ENCODE data around the gene LEMD3. TPM values are rescaled to one million over a fixed set of nuclear protein-coding genes. Genes with fewer than 3 reads are reported as not detected.

The LEMD3 gene
- polyA plus RNA-seq, 1 donor from 2014 or later: 41.0 TPM

- no peak overlapping the region for H3K27ac ChIP-seq (ENCODE audit: low read length)
- TF ChIP-seq CTCF (IDR thresholded peaks at IDR 0.05; ENCODE audit: poor library complexity, severe bottlenecking) (no peak), SMC3 (conservative IDR thresholded peaks at IDR 0.05; ENCODE audit: poor library complexity) (no peak), MXI1 (conservative IDR thresholded peaks at IDR 0.05; ENCODE audit: poor library complexity, severe bottlenecking) (no peak), EZH2 (IDR thresholded peaks at IDR 0.05; ENCODE audit: borderline replicate concordance, insufficient read depth, low read length, poor library complexity, severe bottlenecking) (no peak), RAD21 (conservative IDR thresholded peaks at IDR 0.05) (no peak), TAF1 (IDR thresholded peaks at IDR 0.05; ENCODE audit: low read depth) (no peak), POLR2AphosphoS5 (IDR thresholded peaks at IDR 0.05) (no peak), EP300 (conservative IDR thresholded peaks at IDR 0.05; ENCODE audit: poor library complexity, severe bottlenecking) (no peak)
- TF ChIP-seq, protein P1, sequence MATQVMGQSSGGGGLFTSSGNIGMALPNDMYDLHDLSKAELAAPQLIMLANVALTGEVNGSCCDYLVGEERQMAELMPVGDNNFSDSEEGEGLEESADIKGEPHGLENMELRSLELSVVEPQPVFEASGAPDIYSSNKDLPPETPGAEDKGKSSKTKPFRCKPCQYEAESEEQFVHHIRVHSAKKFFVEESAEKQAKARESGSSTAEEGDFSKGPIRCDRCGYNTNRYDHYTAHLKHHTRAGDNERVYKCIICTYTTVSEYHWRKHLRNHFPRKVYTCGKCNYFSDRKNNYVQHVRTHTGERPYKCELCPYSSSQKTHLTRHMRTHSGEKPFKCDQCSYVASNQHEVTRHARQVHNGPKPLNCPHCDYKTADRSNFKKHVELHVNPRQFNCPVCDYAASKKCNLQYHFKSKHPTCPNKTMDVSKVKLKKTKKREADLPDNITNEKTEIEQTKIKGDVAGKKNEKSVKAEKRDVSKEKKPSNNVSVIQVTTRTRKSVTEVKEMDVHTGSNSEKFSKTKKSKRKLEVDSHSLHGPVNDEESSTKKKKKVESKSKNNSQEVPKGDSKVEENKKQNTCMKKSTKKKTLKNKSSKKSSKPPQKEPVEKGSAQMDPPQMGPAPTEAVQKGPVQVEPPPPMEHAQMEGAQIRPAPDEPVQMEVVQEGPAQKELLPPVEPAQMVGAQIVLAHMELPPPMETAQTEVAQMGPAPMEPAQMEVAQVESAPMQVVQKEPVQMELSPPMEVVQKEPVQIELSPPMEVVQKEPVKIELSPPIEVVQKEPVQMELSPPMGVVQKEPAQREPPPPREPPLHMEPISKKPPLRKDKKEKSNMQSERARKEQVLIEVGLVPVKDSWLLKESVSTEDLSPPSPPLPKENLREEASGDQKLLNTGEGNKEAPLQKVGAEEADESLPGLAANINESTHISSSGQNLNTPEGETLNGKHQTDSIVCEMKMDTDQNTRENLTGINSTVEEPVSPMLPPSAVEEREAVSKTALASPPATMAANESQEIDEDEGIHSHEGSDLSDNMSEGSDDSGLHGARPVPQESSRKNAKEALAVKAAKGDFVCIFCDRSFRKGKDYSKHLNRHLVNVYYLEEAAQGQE (IDR thresholded peaks at IDR 0.05; ENCODE audit: borderline replicate concordance): no peak
- H3K79me2 ChIP-seq (replicated peaks; ENCODE audit: insufficient read depth, low read length): peaks cover 23% of the 10 kb centered on the region
- H3K36me3 ChIP-seq (ENCODE audit: insufficient read depth, low read length): no peaks in the 10 kb centered on the region
- H3K27me3 ChIP-seq (ENCODE audit: insufficient read depth, low read depth, low read length): no peaks in the 10 kb centered on the region
- H3K9me2 ChIP-seq (ENCODE audit: insufficient read depth, low read length): no peaks in the 10 kb centered on the region
- no peak overlapping the region for H3K9ac ChIP-seq (ENCODE audit: low read length)
- H3F3A ChIP-seq (ENCODE audit: insufficient read depth, low read length, poor library complexity, severe bottlenecking): no peaks in the 10 kb centered on the region
- no peak overlapping the region for H2AFZ ChIP-seq (ENCODE audit: low read depth, low read length)
- no peak overlapping the region for H3K4me2 ChIP-seq (ENCODE audit: low read length)
- no peak overlapping the region for H3K4me3 ChIP-seq (ENCODE audit: low read length)
- H3K9me3 ChIP-seq (ENCODE audit: low read length): no peaks in the 10 kb centered on the region
- H4K20me1 ChIP-seq (ENCODE audit: insufficient read depth): no peaks in the 10 kb centered on the region
Measured at GRCh38 chr12:65204886-65205525, 35.6 kb downstream of the LEMD3 start.

DNA sequence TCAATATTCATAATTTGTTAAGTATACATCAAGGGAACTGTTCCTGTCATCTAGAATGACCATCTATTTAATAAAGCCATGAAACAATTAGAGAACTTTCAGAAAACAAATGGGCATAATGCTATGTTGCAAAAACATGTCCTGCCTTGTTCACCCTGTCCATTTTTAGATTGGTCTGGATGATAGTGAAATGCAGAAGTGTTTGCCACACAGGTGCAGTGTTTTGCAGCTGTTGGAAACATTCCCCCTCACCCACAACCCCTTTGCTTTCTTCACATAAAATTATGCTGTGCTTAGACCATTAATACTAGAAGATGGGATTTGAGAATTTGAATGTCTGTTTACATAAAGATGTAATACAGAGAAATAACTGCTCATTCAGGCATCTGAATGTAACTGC lies 36.5 kb downstream of the LEMD3 start:
- H3K9ac ChIP-seq (ENCODE audit: low read length): no peak overlapping the region
- TF ChIP-seq SMC3 (conservative IDR thresholded peaks at IDR 0.05; ENCODE audit: poor library complexity) (no peak), EZH2 (IDR thresholded peaks at IDR 0.05; ENCODE audit: borderline replicate concordance, insufficient read depth, low read length, poor library complexity, severe bottlenecking) (no peak), RAD21 (conservative IDR thresholded peaks at IDR 0.05) (no peak), EP300 (conservative IDR thresholded peaks at IDR 0.05; ENCODE audit: poor library complexity, severe bottlenecking) (no peak), CTCF (IDR thresholded peaks at IDR 0.05; ENCODE audit: poor library complexity, severe bottlenecking) (no peak), POLR2AphosphoS5 (IDR thresholded peaks at IDR 0.05) (no peak), MXI1 (conservative IDR thresholded peaks at IDR 0.05; ENCODE audit: poor library complexity, severe bottlenecking) (no peak), TAF1 (IDR thresholded peaks at IDR 0.05; ENCODE audit: low read depth) (no peak)
- TF ChIP-seq, protein P1 (IDR thresholded peaks at IDR 0.05; ENCODE audit: borderline replicate concordance): no peak
- peaks cover 29% of the 10 kb centered on the region for H3K79me2 ChIP-seq (replicated peaks; ENCODE audit: insufficient read depth, low read length)

More for the DNA sequence above, 36.5 kb downstream of the LEMD3 start:
- Histone ChIP-seq H3K27me3 (ENCODE audit: insufficient read depth, low read depth, low read length) (no peaks in the 10 kb centered on the region), H3K36me3 (ENCODE audit: insufficient read depth, low read length) (no peaks in the 10 kb centered on the region), H3K4me3 (ENCODE audit: low read length) (no peak overlapping the region), H3K4me2 (ENCODE audit: low read length) (no peak overlapping the region), H4K20me1 (ENCODE audit: insufficient read depth) (no peaks in the 10 kb centered on the region), H2AFZ (ENCODE audit: low read depth, low read length) (no peak overlapping the region), H3K27ac (ENCODE audit: low read length) (no peak overlapping the region), H3K9me2 (ENCODE audit: insufficient read depth, low read length) (no peaks in the 10 kb centered on the region), H3F3A (ENCODE audit: insufficient read depth, low read length, poor library complexity, severe bottlenecking) (no peaks in the 10 kb centered on the region), H3K9me3 (ENCODE audit: low read length) (no peaks in the 10 kb centered on the region)
